ENCODE data around the gene ZNF467. TPM values are rescaled to one million over a fixed set of nuclear protein-coding genes. Genes with fewer than 3 reads are reported as not detected.

ZNF467 gene
- total and polyA plus RNA-seq, 12 donors: 2.2 to 10.5 (median 4.7) TPM

GRCh38 chr7:149820622-149821190, 47.3 kb upstream of the ZNF467 start:
- H3K9me3 ChIP-seq: no peaks in the 10 kb centered on the region
- H3K4me3 ChIP-seq: no peak overlapping the region
- H3K36me3 ChIP-seq: no peaks in the 10 kb centered on the region
- WGBS, 2 donors: 88 to 89% methylated on average over 17 of the region's 17 CpGs
- no peak for TF ChIP-seq CTCF (IDR thresholded peaks at IDR 0.05)
- ATAC-seq: no peak
- intact Hi-C loops (cut with DNase I): no loop called here
- no peaks in the 10 kb centered on the region for H3K4me1 ChIP-seq
- peak in 1 of 2 donors; percentile 8 for DNase-seq
- peaks cover 0 to 11% (median 0%) of the 10 kb centered on the region in 7 donors for H3K27me3 ChIP-seq
- no peak overlapping the region for H3K27ac ChIP-seq

GRCh38 chr7:149819961-149820340, 46.6 kb upstream of the ZNF467 start:
- DNase-seq: peak in 1 of 2 donors; percentile 4
- intact Hi-C loops (cut with DNase I): no loop called here
- H3K27me3 ChIP-seq: peaks cover 0 to 13% (median 0%) of the 10 kb centered on the region in 7 donors

GRCh38 chr7:149819141-149819960, 46.0 kb upstream of the ZNF467 start:
- Histone ChIP-seq H3K4me3 (no peak overlapping the region), H3K9me3 (no peaks in the 10 kb centered on the region), H3K4me1 (no peaks in the 10 kb centered on the region), H3K36me3 (no peaks in the 10 kb centered on the region), H3K27me3 (peaks cover 0 to 14% (median 0%) of the 10 kb centered on the region in 7 donors), H3K27ac (no peak overlapping the region)
- ATAC-seq (no peak), DNase-seq (peak in 1 of 2 donors; percentile 5)
- intact Hi-C loops (cut with DNase I): no loop called here
- WGBS, 2 donors: 89 to 90% methylated on average over 28 of the region's 28 CpGs
- no peak for TF ChIP-seq CTCF (IDR thresholded peaks at IDR 0.05)

More at GRCh38 chr7:149819961-149820340, 46.6 kb upstream of the ZNF467 start:
- no peak overlapping the region for H3K4me3 ChIP-seq
- TF ChIP-seq CTCF (IDR thresholded peaks at IDR 0.05): no peak
- H3K27ac ChIP-seq: no peak overlapping the region
- H3K36me3 ChIP-seq: no peaks in the 10 kb centered on the region
- 86 to 88% methylated on average over 7 of the region's 7 CpGs for WGBS, 2 donors
- no peaks in the 10 kb centered on the region for H3K4me1 ChIP-seq
- no peak for ATAC-seq
- H3K9me3 ChIP-seq: no peaks in the 10 kb centered on the region

GRCh38 chr7:149818536-149818840, 45.1 kb upstream of the ZNF467 start:
- no peaks in the 10 kb centered on the region for H3K4me1 ChIP-seq
- H3K27me3 ChIP-seq: peaks cover 0 to 16% (median 0%) of the 10 kb centered on the region in 7 donors
- H3K27ac ChIP-seq: no peak overlapping the region
- intact Hi-C loops (cut with DNase I): no loop called here
- H3K9me3 ChIP-seq: no peaks in the 10 kb centered on the region
- ATAC-seq: no peak
- peak in 1 of 2 donors; percentile 8 for DNase-seq
- H3K36me3 ChIP-seq: no peaks in the 10 kb centered on the region
- TF ChIP-seq CTCF (IDR thresholded peaks at IDR 0.05): no peak
- 87 to 90% methylated on average over 9 of the region's 9 CpGs for WGBS, 2 donors
- H3K4me3 ChIP-seq: no peak overlapping the region
